H1 (cell line): Measurements from ENCODE around the gene TMEM129. TPM values are rescaled to one million over a fixed set of nuclear protein-coding genes. Genes with fewer than 3 reads are reported as not detected.

Experiments used
- CTCF ChIA-PET: fragments of 300-600 bp; sonication (Branson Sonifier 250); formaldehyde crosslinking; loops from one replicate; lab custom pipeline; 2021; ENCODE audit not compliant: partially characterized antibody; lab: Charles Lee
- POLR2A ChIA-PET: fragments of 300-600 bp; sonication (Branson Sonifier 250); formaldehyde crosslinking; loops from one replicate; lab custom pipeline; 2021; ENCODE audit warnings: inconsistent platforms; ENCODE audit not compliant: partially characterized antibody; lab: Charles Lee
- DNase-seq, 2 experiments: peaks; one replicate each; pipeline versions ENCODE4 v3.0.0 to v3.0.0-alpha.2; 2010 to 2022; ENCODE audit warnings: low spot score in 2 of 2, low read depth in 1 of 2, mixed read lengths in 1 of 2
- FAIRE-seq: peaks from 2 replicates; lab custom pipeline; 2011; peaks lifted over from hg19 to GRCh38; lab: Jason Lieb, UNC
- H2AFZ ChIP-seq: 2 replicates; pipeline ENCODE4 v1.8.1; 2012; ENCODE audit warnings: low read length, inconsistent platforms
- H2AK5ac ChIP-seq: 2 replicates; pipeline ENCODE4 v1.6.1; 2013; ENCODE audit warnings: low read depth, low read length
- H2BK120ac ChIP-seq: replicated peaks from 2 replicates; pipeline ENCODE3; 2013; ENCODE audit warnings: low read depth, low read length, inconsistent platforms
- H2BK12ac ChIP-seq: 2 replicates; pipeline ENCODE4 v1.6.1; 2013; ENCODE audit warnings: low read depth, low read length
- H2BK15ac ChIP-seq: 2 replicates; pipeline ENCODE4 v1.6.1; 2013; ENCODE audit warnings: low read length
- H2BK20ac ChIP-seq: 2 replicates; pipeline ENCODE4 v1.6.1; 2013; ENCODE audit warnings: low read length
- H2BK5ac ChIP-seq: 2 replicates; pipeline ENCODE4 v1.6.1; 2013; ENCODE audit warnings: low read depth, low read length
- H3K14ac ChIP-seq: 2 replicates; pipeline ENCODE4 v1.6.1; 2013; ENCODE audit warnings: inconsistent platforms; ENCODE audit not compliant: insufficient read length
- H3K18ac ChIP-seq: 2 replicates; pipeline ENCODE4 v1.6.1; 2013; ENCODE audit warnings: low read length; ENCODE audit errors: extremely low read depth
- H3K23ac ChIP-seq: 2 replicates; pipeline ENCODE4 v1.6.1; 2013; ENCODE audit warnings: inconsistent platforms; ENCODE audit not compliant: insufficient read length
- H3K23me2 ChIP-seq: 2 replicates; pipeline ENCODE4 v1.6.1; 2013; ENCODE audit warnings: low read depth, low read length
- H3K27ac ChIP-seq: 2 replicates; pipeline ENCODE4 v1.6.1; 2011; ENCODE audit warnings: low read depth, low read length, inconsistent platforms
- H3K27me3 ChIP-seq, 4 experiments: replicated peaks in 1 of 4; 1 replicate in 1 of 4; 2 replicates in 3 of 4; pipeline versions ENCODE4 v1.6.1 to v1.8.1; 2011 to 2013; ENCODE audit warnings: low read length in 3 of 4, mild to moderate bottlenecking in 3 of 4, inconsistent platforms in 2 of 4, mixed read lengths in 2 of 4, moderate library complexity in 1 of 4; ENCODE audit not compliant: control insufficient read depth in 3 of 4, insufficient read depth in 3 of 4; ENCODE audit errors: extremely low read depth in 1 of 4
- H3K36me3 ChIP-seq, 4 experiments: 2 replicates each; pipeline versions ENCODE4 v1.6.1 to v1.8.1; 2011 to 2013; ENCODE audit warnings: mild to moderate bottlenecking in 4 of 4, low read length in 3 of 4, moderate library complexity in 2 of 4, control low read depth in 1 of 4, inconsistent platforms in 1 of 4; ENCODE audit not compliant: insufficient read depth in 4 of 4, control insufficient read depth in 2 of 4
- H3K4ac ChIP-seq: replicated peaks from 2 replicates; pipeline ENCODE3; 2013; ENCODE audit warnings: low read length, low read depth, mixed read lengths, inconsistent platforms; ENCODE audit not compliant: insufficient read length
- H3K4me1 ChIP-seq, 4 experiments: replicated peaks in 1 of 4; 1 replicate in 1 of 4; 2 replicates in 3 of 4; pipeline versions ENCODE4 v1.6.1 to v1.8.1; 2011 to 2013; ENCODE audit warnings: low read length in 3 of 4, inconsistent platforms in 2 of 4, mixed read lengths in 1 of 4; ENCODE audit not compliant: insufficient read depth in 4 of 4, control insufficient read depth in 3 of 4
- H3K4me2 ChIP-seq, 2 experiments: 2 replicates each; pipeline versions ENCODE4 v1.6.1 to v1.8.1; 2011 to 2013; ENCODE audit warnings: low read depth in 2 of 2, low read length in 2 of 2, control low read depth in 1 of 2, inconsistent platforms in 1 of 2, mild to moderate bottlenecking in 1 of 2; ENCODE audit not compliant: insufficient read depth in 1 of 2
- H3K4me3 ChIP-seq, 4 experiments: fragments of 200-600, 300-600 bp in 1 of 4; sonication (generic), shearing (Covaris generic), sonication (Bioruptor Twin) in 1 of 4; 2 replicates each; pipeline versions ENCODE4 v1.5.1 to v1.8.1; 2011 to 2016; ENCODE audit warnings: low read length in 4 of 4, low read depth in 3 of 4, control low read depth in 2 of 4, inconsistent platforms in 2 of 4, mild to moderate bottlenecking in 2 of 4, mixed read lengths in 1 of 4, moderate library complexity in 1 of 4; ENCODE audit not compliant: insufficient read depth in 2 of 4; ENCODE audit errors: extremely low read depth in 1 of 4
- H3K56ac ChIP-seq: replicated peaks from 2 replicates; pipeline ENCODE3; 2013; ENCODE audit warnings: low read depth, mild to moderate bottlenecking, mixed read lengths, low read length, inconsistent platforms; ENCODE audit not compliant: insufficient read length
- H3K79me1 ChIP-seq: 2 replicates; pipeline ENCODE4 v1.6.1; 2013; ENCODE audit warnings: low read depth, low read length, control low read depth
- H3K79me2 ChIP-seq, 2 experiments: 2 replicates each; pipeline versions ENCODE4 v1.6.1 to v1.8.1; 2012 to 2013; ENCODE audit warnings: low read length in 2 of 2, mild to moderate bottlenecking in 2 of 2, inconsistent platforms in 1 of 2; ENCODE audit not compliant: insufficient read depth in 2 of 2, control insufficient read depth in 1 of 2
- H3K9ac ChIP-seq, 4 experiments: replicated peaks in 1 of 4; 1 replicate in 1 of 4; 2 replicates in 3 of 4; pipeline versions ENCODE4 v1.6.1 to v1.8.1; 2011 to 2013; ENCODE audit warnings: low read depth in 3 of 4, low read length in 3 of 4, control low read depth in 2 of 4, mild to moderate bottlenecking in 2 of 4, moderate library complexity in 2 of 4, inconsistent platforms in 1 of 4; ENCODE audit errors: extremely low read depth in 1 of 4
- H3K9me3 ChIP-seq, 2 experiments: 2 replicates each; pipeline versions ENCODE4 v1.6.1 to v1.8.1; 2012 to 2013; ENCODE audit warnings: mild to moderate bottlenecking in 2 of 2, moderate library complexity in 2 of 2, control low read depth in 1 of 2, inconsistent platforms in 1 of 2, low read depth in 1 of 2, low read length in 1 of 2, mixed read lengths in 1 of 2; ENCODE audit not compliant: insufficient read depth in 2 of 2
- H4K20me1 ChIP-seq, 2 experiments: replicated peaks in 1 of 2; 2 replicates each; pipeline versions ENCODE3 to v1.8.1; 2011 to 2013; ENCODE audit warnings: inconsistent platforms in 2 of 2, low read length in 2 of 2, mild to moderate bottlenecking in 1 of 2; ENCODE audit not compliant: insufficient read depth in 2 of 2, control insufficient read depth in 1 of 2
- H4K5ac ChIP-seq: 2 replicates; pipeline ENCODE4 v1.6.1; 2013; ENCODE audit warnings: low read length, low read depth, mixed read lengths, inconsistent platforms; ENCODE audit not compliant: insufficient read length
- H4K8ac ChIP-seq: 2 replicates; pipeline ENCODE4 v1.8.0; 2013; ENCODE audit warnings: mild to moderate bottlenecking, moderate library complexity, low read length, inconsistent platforms; ENCODE audit not compliant: insufficient read depth; ENCODE audit errors: extremely low read depth
- H4K91ac ChIP-seq: replicated peaks from 2 replicates; pipeline ENCODE3; 2013; ENCODE audit warnings: low read length, mixed read lengths, inconsistent platforms; ENCODE audit not compliant: insufficient read length
- BACH1 ChIP-seq: IDR thresholded peaks from 2 replicates; pipeline ENCODE4 v1.6.1; 2012; ENCODE audit warnings: low read length, improper control_type of control experiment
- CEBPB ChIP-seq: IDR thresholded peaks from 2 replicates; pipeline ENCODE4 v1.6.1; 2012; ENCODE audit warnings: low read depth, low read length
- EGR1 ChIP-seq: IDR thresholded peaks from 2 replicates; pipeline ENCODE4 v1.6.1; 2011; ENCODE audit warnings: low read depth, low read length, borderline replicate concordance
- EP300 ChIP-seq, 2 experiments: IDR thresholded peaks; 1 replicate in 1 of 2; 2 replicates in 1 of 2; pipeline ENCODE4 v1.6.1; 2011 to 2012; ENCODE audit warnings: low read depth in 2 of 2, low read length in 2 of 2, mild to moderate bottlenecking in 2 of 2, borderline replicate concordance in 1 of 2, inconsistent platforms in 1 of 2, moderate library complexity in 1 of 2
- FOSL1 ChIP-seq: IDR thresholded peaks from 2 replicates; pipeline ENCODE4 v1.6.1; 2011; ENCODE audit warnings: mild to moderate bottlenecking, low read depth, low read length, moderate library complexity; ENCODE audit not compliant: insufficient read depth
- GTF2F1 ChIP-seq: IDR thresholded peaks from 2 replicates; pipeline ENCODE4 v1.6.1; 2012; ENCODE audit warnings: low read depth, low read length, improper control_type of control experiment, borderline replicate concordance
- HDAC6 ChIP-seq: IDR thresholded peaks from one replicate; pipeline ENCODE4 v1.7.1; 2012; ENCODE audit warnings: low read depth, mild to moderate bottlenecking, inconsistent platforms, low read length, moderate library complexity
- JUN ChIP-seq: IDR thresholded peaks from 2 replicates; pipeline ENCODE4 v1.6.1; 2011; ENCODE audit warnings: low read depth, mild to moderate bottlenecking, improper control_type of control experiment, low read length
- KDM1A ChIP-seq: fragments of 200-600, 300-600 bp; sonication (generic); IDR thresholded peaks from 2 replicates; pipeline ENCODE4 v1.7.1; 2016; ENCODE audit warnings: mild to moderate bottlenecking, low read length, borderline replicate concordance
- MAX ChIP-seq: IDR thresholded peaks from 2 replicates; pipeline ENCODE4 v1.6.1; 2012; ENCODE audit warnings: inconsistent platforms
- SP1 ChIP-seq: IDR thresholded peaks from 2 replicates; pipeline ENCODE4 v1.6.1; 2011; ENCODE audit warnings: low read depth, low read length
- SP2 ChIP-seq: IDR thresholded peaks from 2 replicates; pipeline ENCODE4 v1.6.1; 2012; ENCODE audit warnings: mild to moderate bottlenecking, low read length, inconsistent platforms
- SP4 ChIP-seq: IDR thresholded peaks from 2 replicates; pipeline ENCODE4 v1.6.1; 2012; ENCODE audit warnings: low read length, inconsistent platforms
- TAF7 ChIP-seq: optimal IDR thresholded peaks from 2 replicates; pipeline ENCODE3; 2011; ENCODE audit warnings: low read depth, mild to moderate bottlenecking, inconsistent platforms, low read length, moderate library complexity, borderline replicate concordance
- WGBS, 2 experiments: shearing (Covaris generic) in 1 of 2; methylation state at CpG; one replicate each; pipeline versions ENCODE4 v1.1.6 to v1.1.7; 2013 to 2015; ENCODE audit warnings: low lambda C conversion rate in 2 of 2, mixed read lengths in 2 of 2, inconsistent platforms in 1 of 2, low coverage in 1 of 2, missing lambda C conversion rate in 1 of 2; ENCODE audit not compliant: insufficient replicate concordance in 2 of 2, insufficient coverage in 1 of 2, insufficient read length in 1 of 2; ENCODE audit errors: extremely low coverage in 1 of 2, missing lambda C conversion rate in 1 of 2; 5-methylcytosine and 5-hydroxymethylcytosine counted together
- polyA plus RNA-seq, 7 experiments: library from polyadenylated mRNA; depleted of rRNA in 3 of 7; stranded (reverse) in 5 of 7; unstranded in 2 of 7; fragments of >200 nt in 5 of 7; fragments of 200-250 nt in 2 of 7; gene quantifications; 1 replicate in 5 of 7; 2 replicates in 1 of 7; 4 replicates in 1 of 7; pipeline versions ENCODE4 v1.2.1 to v1.2.3, GENCODE V29; 2011 to 2013; ENCODE audit warnings: missing spikeins in 2 of 7, mixed read lengths in 2 of 7
- total RNA-seq: library from RNA; stranded (reverse); fragmentation: NEBNext Ultra II Directional; extraction: Animal tissue kit (Norgen Biotek cat#: 25700); gene quantifications from 2 replicates; pipeline ENCODE4 v1.2.1, GENCODE V29; 2021

Gene TMEM129
- total and polyA plus RNA-seq, 2 of the 8 experiments (the other 6 are each of a cell fraction or from before 2014, with no cell fraction given), result 31.5 to 58.7 TPM

- Histone ChIP-seq H3K23me2 (no peaks in the 10 kb centered on the region), H3K9ac (no peak overlapping the region), H3K56ac (no peak overlapping the region), H3K18ac (no peak overlapping the region), H3K36me3 (peaks cover 21 to 55% (median 45%) of the 10 kb centered on the region in 4 experiments), H3K79me1 (no peaks in the 10 kb centered on the region), H3K9me3 (no peaks in the 10 kb centered on the region), H3K4me2 (no peak overlapping the region), H4K8ac (no peak overlapping the region), H3K23ac (no peak overlapping the region), H3K14ac (no peak overlapping the region), H4K20me1 (peaks cover 8 to 9% of the 10 kb centered on the region in 2 experiments), H3K79me2 (no peaks in the 10 kb centered on the region), H2BK12ac (no peak overlapping the region), H2AK5ac (no peak overlapping the region), H3K4me1 (peaks cover 0 to 6% (median 4%) of the 10 kb centered on the region in 4 experiments; a peak in 5 of 7 replicates), H2BK15ac (no peak overlapping the region), H3K4me3 (no peak overlapping the region), H3K27ac (no peak overlapping the region), H2BK20ac (no peak overlapping the region), H2BK5ac (no peak overlapping the region; the same call in 1 of the 2 replicates), H4K5ac (no peak overlapping the region), H4K91ac (no peak overlapping the region), H3K27me3 (peaks cover 0 to 4% (median 0%) of the 10 kb centered on the region in 4 experiments; a peak in 2 of 7 replicates), H2BK120ac (no peak overlapping the region), H2AFZ (no peak overlapping the region), H3K4ac (no peak overlapping the region)
- no peak for TF ChIP-seq GTF2F1
- no peak for TF ChIP-seq EGR1
- no peak for TF ChIP-seq HDAC6
- no peak for TF ChIP-seq SP4
- TF ChIP-seq MAX, result no peak
- no peak for TF ChIP-seq JUN
- TF ChIP-seq SP2, result no peak
- no peak for TF ChIP-seq FOSL1
- TF ChIP-seq CEBPB, result no peak
- TF ChIP-seq SP1, result no peak
- no peak for TF ChIP-seq EP300 (IDR thresholded peaks at IDR 0.05; ENCODE audit: borderline replicate concordance in 1 of 2, low read depth in 2 of 2, low read length in 2 of 2)
- TF ChIP-seq BACH1, result no peak
- no peak for TF ChIP-seq KDM1A
- no peak for TF ChIP-seq TAF7
- no peak for DNase-seq
- ChIA-PET POLR2A (interaction anchor here (0.7 to 5.6 kb wide), 8 partner anchors 10 to 416 kb away, joined by 3 to 38 read pairs (median 4); partner anchors contain the start of genes LETM1, TACC3 and TMEM129), CTCF (interaction anchor here (1.1 to 52.9 kb wide), 7 partner anchors 13 to 158 kb away, joined by 3 to 2507 read pairs (median 15); partner anchors contain the start of gene FGFR3)
- no peak for FAIRE-seq
- WGBS, 2 experiments, result 85% methylated on average over 12 of the region's 12 CpGs; no CpG with 5 or more reads in 1 of the 2 experiments
These were observed 22.4 kb upstream of the TMEM129 start for GRCh38 chr4:1743551-1743950.
